Fibroblast of pulmonary artery (primary cell): ENCODE results near the gene FAM3D.
A peak's percentile ranks its signal among the peaks of the same experiment; 100 is the strongest.

Source experiments
- DNase-seq: peaks from one replicate; pipeline ENCODE4 v3.0.0-alpha.2; 2010; ENCODE audit warnings: low read depth
- H3K4me3 ChIP-seq: replicated peaks from 2 replicates; pipeline ENCODE4 v1.5.1; 2011; ENCODE audit warnings: low read depth, mild to moderate bottlenecking, control low read depth, low read length, moderate library complexity
- TF ChIP-seq, protein P1 (sequence below): IDR thresholded peaks from 2 replicates; pipeline ENCODE4 v1.5.1; 2011; ENCODE audit warnings: mild to moderate bottlenecking, control low read depth, low read length, inconsistent platforms; ENCODE audit errors: missing control alignments

FAM3D gene

GRCh38 chr3:58627941-58628340 lies 38.6 kb downstream of the FAM3D start:
- TF ChIP-seq, protein P1, sequence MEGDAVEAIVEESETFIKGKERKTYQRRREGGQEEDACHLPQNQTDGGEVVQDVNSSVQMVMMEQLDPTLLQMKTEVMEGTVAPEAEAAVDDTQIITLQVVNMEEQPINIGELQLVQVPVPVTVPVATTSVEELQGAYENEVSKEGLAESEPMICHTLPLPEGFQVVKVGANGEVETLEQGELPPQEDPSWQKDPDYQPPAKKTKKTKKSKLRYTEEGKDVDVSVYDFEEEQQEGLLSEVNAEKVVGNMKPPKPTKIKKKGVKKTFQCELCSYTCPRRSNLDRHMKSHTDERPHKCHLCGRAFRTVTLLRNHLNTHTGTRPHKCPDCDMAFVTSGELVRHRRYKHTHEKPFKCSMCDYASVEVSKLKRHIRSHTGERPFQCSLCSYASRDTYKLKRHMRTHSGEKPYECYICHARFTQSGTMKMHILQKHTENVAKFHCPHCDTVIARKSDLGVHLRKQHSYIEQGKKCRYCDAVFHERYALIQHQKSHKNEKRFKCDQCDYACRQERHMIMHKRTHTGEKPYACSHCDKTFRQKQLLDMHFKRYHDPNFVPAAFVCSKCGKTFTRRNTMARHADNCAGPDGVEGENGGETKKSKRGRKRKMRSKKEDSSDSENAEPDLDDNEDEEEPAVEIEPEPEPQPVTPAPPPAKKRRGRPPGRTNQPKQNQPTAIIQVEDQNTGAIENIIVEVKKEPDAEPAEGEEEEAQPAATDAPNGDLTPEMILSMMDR, result no peak
- DNase-seq, result no peak
- H3K4me3 ChIP-seq, result no peak overlapping the region

GRCh38 chr3:58627570-58627885 lies 39.0 kb downstream of the FAM3D start:
- peak; percentile 49 for DNase-seq
- TF ChIP-seq, protein P1, result no peak
- no peak overlapping the region for H3K4me3 ChIP-seq

GRCh38 chr3:58626841-58627569 lies 39.6 kb downstream of the FAM3D start:
- TF ChIP-seq, protein P1, result no peak
- DNase-seq, result no peak
- H3K4me3 ChIP-seq, result no peak overlapping the region

DNA sequence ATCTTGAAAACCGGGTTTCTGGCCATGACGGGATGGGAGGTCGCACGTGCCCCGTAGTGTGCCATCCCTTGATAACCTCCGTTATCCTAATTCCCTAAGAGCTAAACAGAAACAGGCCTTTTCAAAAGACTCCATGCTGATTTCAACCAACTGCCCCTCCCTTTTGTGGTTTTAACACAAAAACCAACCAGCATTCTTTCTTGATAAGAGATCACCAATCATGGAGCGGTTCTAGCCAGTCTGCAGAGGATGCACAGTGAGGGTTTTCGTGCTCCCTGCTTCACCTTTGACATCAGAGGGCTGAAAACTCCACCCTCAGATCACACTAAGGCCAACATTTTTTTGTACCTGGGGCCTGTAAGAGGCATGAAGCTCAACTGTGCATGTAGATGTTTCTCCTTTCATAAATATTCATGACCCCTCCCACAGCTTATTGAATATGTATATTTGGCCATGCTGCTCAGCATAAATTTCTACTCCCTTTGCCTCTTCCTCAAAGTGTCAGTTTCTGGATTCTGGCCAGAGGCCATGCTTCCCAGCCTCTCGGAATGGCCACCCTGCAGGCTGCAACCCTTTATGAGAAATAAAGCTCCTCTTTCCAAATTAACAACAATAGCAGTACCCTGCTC lies 41.3 kb downstream of the FAM3D start:
- H3K4me3 ChIP-seq, result no peak overlapping the region
- TF ChIP-seq, protein P1, result no peak
- DNase-seq, result no peak

GRCh38 chr3:58624550-58624949 lies 42.0 kb downstream of the FAM3D start:
- TF ChIP-seq, protein P1, result no peak
- DNase-seq, result no peak
- H3K4me3 ChIP-seq, result no peak overlapping the region

DNA sequence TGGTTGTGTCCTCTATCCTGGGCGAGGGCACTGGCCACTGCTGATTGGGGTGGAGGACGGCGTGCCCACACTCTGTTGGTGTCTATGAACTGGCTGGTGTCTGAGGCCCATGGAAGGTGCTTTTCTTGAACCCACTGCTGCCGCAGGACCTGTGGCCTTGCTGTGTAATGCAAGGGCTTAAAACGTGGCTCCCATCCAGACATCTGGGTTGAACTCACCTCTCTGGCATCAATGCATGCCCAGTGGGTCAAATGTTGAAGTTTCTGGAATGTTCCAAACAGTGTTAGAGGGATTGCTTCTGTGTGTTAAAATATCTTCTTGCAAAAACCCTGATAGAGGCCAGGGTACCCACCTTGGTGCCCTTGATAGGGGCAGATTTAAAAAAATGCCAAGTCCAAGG lies 42.6 kb downstream of the FAM3D start:
- no peak for DNase-seq
- no peak overlapping the region for H3K4me3 ChIP-seq
- TF ChIP-seq, protein P1, result no peak

DNA sequence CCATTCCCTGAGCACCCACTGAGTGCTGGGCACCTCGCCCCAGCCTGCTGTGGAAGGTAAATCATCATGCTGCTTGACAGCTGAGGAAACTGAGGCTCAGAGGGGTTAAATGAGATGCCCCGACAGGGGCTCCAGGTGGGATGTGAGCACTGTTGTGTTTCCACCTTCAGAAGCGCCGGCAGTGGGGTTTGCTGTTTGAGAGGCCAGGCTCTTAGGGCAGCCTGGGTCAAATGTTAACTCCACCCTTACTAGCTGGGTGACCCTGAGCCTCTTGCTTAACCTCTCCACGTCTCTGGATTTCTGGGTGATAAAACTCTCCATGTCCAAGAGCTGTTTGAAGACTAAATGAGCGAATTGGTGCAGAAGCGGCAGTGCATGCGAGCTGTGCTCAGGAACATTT lies 43.1 kb downstream of the FAM3D start:
- no peak overlapping the region for H3K4me3 ChIP-seq
- TF ChIP-seq, protein P1, result no peak
- no peak for DNase-seq
